Daoy (cell line): Measurements from ENCODE around the gene ACTL7B. TPM values are rescaled to one million over a fixed set of nuclear protein-coding genes. Genes with fewer than 3 reads are reported as not detected.

ENCODE experiments used
- total RNA-seq: library from RNA; depleted of rRNA; stranded (reverse); fragments of >200 nt; shearing (Covaris generic); gene quantifications from 2 replicates; pipeline ENCODE4 v1.2.3, GENCODE V29; 2014; rRNA removed

The ACTL7B gene
- total RNA-seq, 1 experiment from 2014 or later = not detected

Other genes starting within 250 kb of the ACTL7B start
- gene ACTL7A, start 6.3 kb upstream of the ACTL7B start, total RNA-seq = not detected in 2 replicates
- gene ELP1, start 78.1 kb upstream of the ACTL7B start, total RNA-seq = 44.1 and 51.0 TPM in 2 replicates
- gene ABITRAM, start 78.4 kb upstream of the ACTL7B start, total RNA-seq = 12.2 and 24.1 TPM in 2 replicates
- gene CTNNAL1, start 157.5 kb upstream of the ACTL7B start, total RNA-seq = 311 and 350 TPM in 2 replicates